Fibroblast of lung (primary cell): Measurements from ENCODE around the gene MAP4K1. TPM values are rescaled to one million over a fixed set of nuclear protein-coding genes. Genes with fewer than 3 reads are reported as not detected.
A peak's percentile ranks its signal among the peaks of the same experiment; 100 is the strongest.

Experiments used
- DNase-seq, 2 donors: peaks; one replicate each; pipeline versions ENCODE4 v3.0.0 to v3.0.0-alpha.2; 2010; ENCODE audit warnings: low read depth in 2 of 2
- H2AFZ ChIP-seq: 2 replicates; pipeline ENCODE4 v1.5.1; 2012; ENCODE audit warnings: low read length, control low read depth, inconsistent platforms
- H3K27ac ChIP-seq: 2 replicates; pipeline ENCODE4 v1.5.1; 2011; ENCODE audit warnings: low read length, control low read depth; ENCODE audit not compliant: insufficient read depth
- H3K27me3 ChIP-seq: 2 replicates; pipeline ENCODE4 v1.5.1; 2011; ENCODE audit warnings: mild to moderate bottlenecking, low read length; ENCODE audit not compliant: control insufficient read depth, insufficient read depth
- H3K36me3 ChIP-seq: 2 replicates; pipeline ENCODE4 v1.5.1; 2011; ENCODE audit warnings: low read length; ENCODE audit not compliant: control insufficient read depth, insufficient read depth
- H3K4me1 ChIP-seq: 2 replicates; pipeline ENCODE4 v1.5.1; 2011; ENCODE audit warnings: low read length; ENCODE audit not compliant: control insufficient read depth, insufficient read depth; ENCODE audit errors: extremely low read depth
- H3K4me2 ChIP-seq: 2 replicates; pipeline ENCODE4 v1.5.1; 2011; ENCODE audit warnings: low read length, control low read depth; ENCODE audit not compliant: insufficient read depth; ENCODE audit errors: extremely low read depth
- H3K4me3 ChIP-seq, 4 experiments: fragments of 200-600 bp in 1 of 4; sonication (generic) in 1 of 4; replicated peaks in 1 of 4; 2 replicates each; pipeline ENCODE4 v1.5.1; 2011 to 2016; ENCODE audit warnings: low read length in 4 of 4, low read depth in 3 of 4, mild to moderate bottlenecking in 3 of 4, control low read depth in 2 of 4, inconsistent platforms in 1 of 4, mixed read lengths in 1 of 4; ENCODE audit not compliant: insufficient read depth in 1 of 4; ENCODE audit errors: control extremely low read depth in 1 of 4
- H3K79me2 ChIP-seq: 2 replicates; pipeline ENCODE4 v1.5.1; 2012; ENCODE audit warnings: mild to moderate bottlenecking, low read length, inconsistent platforms; ENCODE audit not compliant: control insufficient read depth, insufficient read depth
- H3K9ac ChIP-seq: 2 replicates; pipeline ENCODE4 v1.5.1; 2011; ENCODE audit warnings: mild to moderate bottlenecking, low read length, control low read depth; ENCODE audit not compliant: insufficient read depth
- H3K9me3 ChIP-seq: 2 replicates; pipeline ENCODE4 v1.5.1; 2012; ENCODE audit warnings: low read depth, low read length; ENCODE audit not compliant: control insufficient read depth, insufficient read depth
- H4K20me1 ChIP-seq: 2 replicates; pipeline ENCODE4 v1.5.1; 2011; ENCODE audit warnings: low read length; ENCODE audit not compliant: control insufficient read depth, insufficient read depth; ENCODE audit errors: extremely low read depth
- CTCF ChIP-seq, 2 donors: IDR thresholded peaks in 1 of 2; conservative IDR thresholded peaks in 1 of 2; 1 replicate in 1 of 2; 2 replicates in 1 of 2; pipeline ENCODE4 v1.5.1; 2011 to 2012; ENCODE audit warnings: low read length in 2 of 2, control low read depth in 1 of 2, inconsistent platforms in 1 of 2, low read depth in 1 of 2, mild to moderate bottlenecking in 1 of 2
- EZH2 ChIP-seq: IDR thresholded peaks from 2 replicates; pipeline ENCODE4 v1.5.1; 2012; ENCODE audit warnings: low read length, control low read depth, mild to moderate bottlenecking; ENCODE audit errors: missing control alignments
- polyA minus RNA-seq: library from RNA; depleted of rRNA, polyadenylated mRNA; stranded (reverse); fragments of >200 nt; gene quantifications from 2 replicates; pipeline ENCODE4 v1.2.3, GENCODE V29; 2011; ENCODE audit warnings: low replicate concordance
- polyA plus RNA-seq, 2 donors: library from polyadenylated mRNA; depleted of rRNA in 1 of 2; stranded (reverse) in 1 of 2; unstranded in 1 of 2; fragments of >200 nt; gene quantifications; 2 replicates each; pipeline ENCODE4 v1.2.1, GENCODE V29; 2011 to 2012; ENCODE audit warnings: missing spikeins in 1 of 2
- total RNA-seq: library from RNA; depleted of rRNA; stranded (reverse); fragments of >200 nt; gene quantifications from 2 replicates; pipeline ENCODE4 v1.2.1, GENCODE V29; 2014

MAP4K1 gene
- total RNA-seq (under 0.01 and 0.17 TPM in 2 replicates), polyA plus RNA-seq (0.09 and 0.12 TPM in 2 replicates), polyA minus RNA-seq (not detected in 2 replicates)
- 0.27 TPM in 1 of 2 replicates, not detected in the other for polyA plus RNA-seq (2012)

GRCh38 chr19:38617764-38618589 is at the start of gene MAP4K1:
Gene MAP4K1 (minus strand): TSS chr19:38617953. CDS start chr19:38617895, 58 bp downstream.
- Histone ChIP-seq H2AFZ (peak within 1 kb of the TSS; percentile 77), H3K27ac (peak within 1 kb of the TSS; percentile 13), H3K9ac (peak within 1 kb of the TSS; percentile 21), H4K20me1 (no peaks in the 10 kb centered on the region), H3K27me3 (no peaks in the 10 kb centered on the region), H3K4me3 (peak within 1 kb of the TSS; percentile 38 to 100 (median 70)), H3K79me2 (peaks cover 14% of the 10 kb centered on the region), H3K36me3 (peaks cover 9% of the 10 kb centered on the region), H3K9me3 (no peaks in the 10 kb centered on the region), H3K4me2 (peak within 1 kb of the TSS; percentile 82), H3K4me1 (peaks cover 12% of the 10 kb centered on the region)
- no peak for TF ChIP-seq EZH2
- no peak for TF ChIP-seq CTCF (conservative IDR thresholded peaks at IDR 0.05 in 1 of 2, IDR thresholded peaks at IDR 0.05 in 1 of 2; ENCODE audit: low read depth in 1 of 2, low read length in 2 of 2)
- no peak for DNase-seq

GRCh38 chr19:38666663-38667511 is 49.1 kb upstream of the MAP4K1 start:
- peak overlapping the region in 1 of 4 experiments; percentile 12 for H3K4me3 ChIP-seq
- no peaks in the 10 kb centered on the region for H4K20me1 ChIP-seq
- H3K4me2 ChIP-seq, result peak overlapping the region; percentile 9
- H3K4me1 ChIP-seq, result peaks cover 51% of the 10 kb centered on the region
- peaks cover 96% of the 10 kb centered on the region for H3K79me2 ChIP-seq
- no peaks in the 10 kb centered on the region for H3K9me3 ChIP-seq
- peak; percentile 74 to 91 for DNase-seq
- TF ChIP-seq EZH2 (no peak), CTCF (conservative IDR thresholded peaks at IDR 0.05 in 1 of 2, IDR thresholded peaks at IDR 0.05 in 1 of 2; ENCODE audit: low read depth in 1 of 2, low read length in 2 of 2) (no peak)
- peak overlapping the region; percentile 83 for H3K27ac ChIP-seq
- H3K9ac ChIP-seq, result no peak overlapping the region
- H2AFZ ChIP-seq, result no peak overlapping the region
- peaks cover 2% of the 10 kb centered on the region for H3K36me3 ChIP-seq
- no peaks in the 10 kb centered on the region for H3K27me3 ChIP-seq
